HEK293T (cell line): ENCODE results near the gene RUSC2.

ENCODE experiments used
- BHLHE40 ChIP-seq: fragments of 450-650 bp; IDR thresholded peaks from 2 replicates; pipeline ENCODE4 v1.6.1; 2016; ENCODE audit warnings: mild to moderate bottlenecking, moderate library complexity, borderline replicate concordance
- CTBP1 ChIP-seq: fragments of 450-650 bp; IDR thresholded peaks from 2 replicates; pipeline ENCODE4 v1.6.1; 2016; ENCODE audit warnings: borderline replicate concordance
- ELF4 ChIP-seq: fragments of 450-650 bp; IDR thresholded peaks from 2 replicates; pipeline ENCODE4 v1.6.1; 2017; ENCODE audit warnings: antibody characterized with exemption
- FOXA1 ChIP-seq: fragments of 450-650 bp; IDR thresholded peaks from 2 replicates; pipeline ENCODE4 v1.6.1; 2016; ENCODE audit warnings: mild to moderate bottlenecking
- FOXM1 ChIP-seq: fragments of 450-650 bp; IDR thresholded peaks from 2 replicates; pipeline ENCODE4 v1.6.1; 2017; ENCODE audit warnings: mild to moderate bottlenecking, borderline replicate concordance
- HDGF ChIP-seq: fragments of 450-650 bp; IDR thresholded peaks from 2 replicates; pipeline ENCODE4 v1.6.1; 2017; ENCODE audit warnings: antibody characterized with exemption, borderline replicate concordance
- L3MBTL2 ChIP-seq: fragments of 450-650 bp; conservative IDR thresholded peaks from 2 replicates; pipeline ENCODE4 v1.6.1; 2016; ENCODE audit warnings: mild to moderate bottlenecking
- SP1 ChIP-seq: fragments of 450-650 bp; IDR thresholded peaks from 2 replicates; pipeline ENCODE4 v1.6.1; 2017
- TARDBP ChIP-seq: fragments of 450-650 bp; IDR thresholded peaks from 2 replicates; pipeline ENCODE4 v1.6.1; 2016
- ZNF384 ChIP-seq: fragments of 450-650 bp; IDR thresholded peaks from 2 replicates; pipeline ENCODE4 v1.6.1; 2016
- TF ChIP-seq, protein P1 (sequence below): fragments of 450-650 bp; IDR thresholded peaks from 2 replicates; pipeline ENCODE4 v1.6.1; 2016

GRCh38 chr9:35464141-35465025, 25.5 kb upstream of the RUSC2 start:
- no peak for TF ChIP-seq L3MBTL2
- no peak for TF ChIP-seq BHLHE40
- no peak for TF ChIP-seq FOXA1
- TF ChIP-seq, protein P1, sequence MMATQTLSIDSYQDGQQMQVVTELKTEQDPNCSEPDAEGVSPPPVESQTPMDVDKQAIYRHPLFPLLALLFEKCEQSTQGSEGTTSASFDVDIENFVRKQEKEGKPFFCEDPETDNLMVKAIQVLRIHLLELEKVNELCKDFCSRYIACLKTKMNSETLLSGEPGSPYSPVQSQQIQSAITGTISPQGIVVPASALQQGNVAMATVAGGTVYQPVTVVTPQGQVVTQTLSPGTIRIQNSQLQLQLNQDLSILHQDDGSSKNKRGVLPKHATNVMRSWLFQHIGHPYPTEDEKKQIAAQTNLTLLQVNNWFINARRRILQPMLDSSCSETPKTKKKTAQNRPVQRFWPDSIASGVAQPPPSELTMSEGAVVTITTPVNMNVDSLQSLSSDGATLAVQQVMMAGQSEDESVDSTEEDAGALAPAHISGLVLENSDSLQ, result no peak
- no peak for TF ChIP-seq CTBP1
- no peak for TF ChIP-seq FOXM1
- TF ChIP-seq TARDBP, result no peak
- TF ChIP-seq SP1, result no peak
- no peak for TF ChIP-seq HDGF
- TF ChIP-seq ELF4, result no peak
- TF ChIP-seq ZNF384, result no peak
